ENCODE measurements around the gene RCBTB2. TPM values are rescaled to one million over a fixed set of nuclear protein-coding genes. Genes with fewer than 3 reads are reported as not detected.

Gene RCBTB2
- total RNA-seq, 1 experiment from 2014 or later = 11.7 TPM

DNA sequence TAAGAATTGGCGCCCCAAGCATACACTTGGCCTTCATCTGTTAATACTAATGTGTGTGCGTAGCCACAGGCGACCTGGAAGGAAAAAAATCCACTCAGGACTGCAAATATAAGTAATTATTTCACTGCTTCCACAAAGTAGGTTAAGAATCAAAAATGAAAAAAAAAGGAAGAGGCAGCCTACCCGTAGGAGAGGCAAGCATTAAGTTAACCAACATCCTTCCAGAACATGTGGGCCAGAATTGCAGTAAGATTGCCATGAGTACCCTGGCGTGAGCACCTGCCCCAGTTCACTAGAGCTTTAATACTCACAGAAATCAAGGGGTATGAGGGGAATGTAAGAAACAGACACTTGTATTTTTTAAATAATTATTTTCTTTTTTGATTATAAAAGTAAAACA is 22.2 kb downstream of the RCBTB2 start:
- H2BK15ac ChIP-seq (ENCODE audit: low read depth, low read length) = no peak overlapping the region
- H2BK12ac ChIP-seq (ENCODE audit: insufficient read length, low read depth, low read length) = no peak overlapping the region
- no peak overlapping the region for H4K91ac ChIP-seq (ENCODE audit: insufficient read length, low read depth, low read length)
- no peak overlapping the region for H3K56ac ChIP-seq (ENCODE audit: insufficient read length, low read depth, low read length)
- no peak overlapping the region for H2AFZ ChIP-seq (ENCODE audit: low read length)
- no peak overlapping the region for H2BK20ac ChIP-seq (ENCODE audit: low read depth, low read length, poor library complexity, severe bottlenecking)
- H3K4me1 ChIP-seq (ENCODE audit: insufficient read depth, low read length) = no peaks in the 10 kb centered on the region; the same call in 1 of the 2 replicates
- H3K18ac ChIP-seq (ENCODE audit: insufficient read length, low read depth, low read length) = no peak overlapping the region
- Mint-ChIP-seq H3K36me3 (ENCODE audit: insufficient read depth in 1 of 3, low read depth in 3 of 3) (peaks cover 0 to 5% (median 0%) of the 10 kb centered on the region in 3 experiments; a peak in 2 of 7 replicates), H3K27ac (no peak overlapping the region; a peak in 1 of 7 replicates), H3K9me3 (no peaks in the 10 kb centered on the region), H3K27me3 (ENCODE audit: low read depth) (no peaks in the 10 kb centered on the region), H3K4me1 (peaks cover 0 to 2% of the 10 kb centered on the region in 2 experiments; a peak in 1 of 4 replicates), H3K4me3 (no peak overlapping the region)
- no peak overlapping the region for H2BK5ac ChIP-seq (ENCODE audit: insufficient read length, low read length)
- no peaks in the 10 kb centered on the region for H3K23me2 ChIP-seq (ENCODE audit: insufficient read length, low read depth, low read length, poor library complexity, severe bottlenecking)
- no peak overlapping the region for H3K27ac ChIP-seq (ENCODE audit: insufficient read length, low read depth, low read length)
- no peak overlapping the region for H2BK120ac ChIP-seq (ENCODE audit: low read depth, low read length, poor library complexity, severe bottlenecking)
- no peaks in the 10 kb centered on the region for H4K20me1 ChIP-seq (ENCODE audit: control insufficient read depth, insufficient read depth, insufficient read length)
- no peak for DNase-seq
- no peak overlapping the region for H3K4me2 ChIP-seq (ENCODE audit: insufficient read depth, insufficient read length, low read length)
- no peaks in the 10 kb centered on the region for H3K9me3 ChIP-seq (ENCODE audit: control insufficient read depth, low read depth, low read length)
- no peaks in the 10 kb centered on the region for H3K79me2 ChIP-seq (ENCODE audit: insufficient read depth, low read length)
- no peak overlapping the region for H3T11ph ChIP-seq (ENCODE audit: low read length)
- TF ChIP-seq, protein P1, sequence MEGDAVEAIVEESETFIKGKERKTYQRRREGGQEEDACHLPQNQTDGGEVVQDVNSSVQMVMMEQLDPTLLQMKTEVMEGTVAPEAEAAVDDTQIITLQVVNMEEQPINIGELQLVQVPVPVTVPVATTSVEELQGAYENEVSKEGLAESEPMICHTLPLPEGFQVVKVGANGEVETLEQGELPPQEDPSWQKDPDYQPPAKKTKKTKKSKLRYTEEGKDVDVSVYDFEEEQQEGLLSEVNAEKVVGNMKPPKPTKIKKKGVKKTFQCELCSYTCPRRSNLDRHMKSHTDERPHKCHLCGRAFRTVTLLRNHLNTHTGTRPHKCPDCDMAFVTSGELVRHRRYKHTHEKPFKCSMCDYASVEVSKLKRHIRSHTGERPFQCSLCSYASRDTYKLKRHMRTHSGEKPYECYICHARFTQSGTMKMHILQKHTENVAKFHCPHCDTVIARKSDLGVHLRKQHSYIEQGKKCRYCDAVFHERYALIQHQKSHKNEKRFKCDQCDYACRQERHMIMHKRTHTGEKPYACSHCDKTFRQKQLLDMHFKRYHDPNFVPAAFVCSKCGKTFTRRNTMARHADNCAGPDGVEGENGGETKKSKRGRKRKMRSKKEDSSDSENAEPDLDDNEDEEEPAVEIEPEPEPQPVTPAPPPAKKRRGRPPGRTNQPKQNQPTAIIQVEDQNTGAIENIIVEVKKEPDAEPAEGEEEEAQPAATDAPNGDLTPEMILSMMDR (conservative IDR thresholded peaks at IDR 0.05) = no peak
- H3K4ac ChIP-seq (ENCODE audit: low read depth, low read length) = no peak overlapping the region
- no peaks in the 10 kb centered on the region for H3K27me3 ChIP-seq (ENCODE audit: insufficient read depth, low read length)
- no peak overlapping the region for H2AK5ac ChIP-seq (ENCODE audit: insufficient read length, low read length)
- no peak overlapping the region for H4K8ac ChIP-seq (replicated peaks; ENCODE audit: insufficient read length, low read depth, low read length)
- WGBS (ENCODE audit: extremely low coverage, insufficient read length, low lambda C conversion rate) = no CpG with 5 or more reads among the region's 5 CpGs
- H3K23ac ChIP-seq (ENCODE audit: insufficient read length, low read depth, low read length) = no peak overlapping the region
- no peak overlapping the region for H4K5ac ChIP-seq (ENCODE audit: insufficient read length, low read depth, low read length)
- no peak overlapping the region for H3K14ac ChIP-seq (ENCODE audit: insufficient read depth, low read length)
- no peak overlapping the region for H3K9ac ChIP-seq (ENCODE audit: extremely low read depth, insufficient read length, low read length)
- H3K79me1 ChIP-seq (ENCODE audit: insufficient read depth, low read depth, low read length, poor library complexity, severe bottlenecking) = no peaks in the 10 kb centered on the region

All from H9 (cell line).